ENCODE results near the gene SECTM1.
"Not testable (repeated sequence)": the region's sequence is repeated elsewhere in the genome, so short reads cannot be mapped to it uniquely, and the experiment has no call there.

SECTM1 gene

GRCh38 chr17:82356845-82357355 lies 23.3 kb upstream of the SECTM1 start:
- Mint-ChIP-seq H3K4me1 (ENCODE audit: low read depth) (peaks cover 8% of the 10 kb centered on the region), H3K9me3 (ENCODE audit: low read depth) (no peaks in the 10 kb centered on the region), H3K27ac (no peak overlapping the region), H3K4me3 (no peak overlapping the region), H3K27me3 (peaks cover 4% of the 10 kb centered on the region), H3K36me3 (peaks cover 3% of the 10 kb centered on the region)

GRCh38 chr17:82355770-82356427 lies 22.3 kb upstream of the SECTM1 start:
- Mint-ChIP-seq H3K27me3 (peaks cover 4% of the 10 kb centered on the region), H3K9me3 (ENCODE audit: low read depth) (no peaks in the 10 kb centered on the region), H3K4me3 (no peak overlapping the region), H3K4me1 (ENCODE audit: low read depth) (peaks cover 9% of the 10 kb centered on the region), H3K27ac (no peak overlapping the region), H3K36me3 (peaks cover 3% of the 10 kb centered on the region)

- Mint-ChIP-seq H3K4me1 (ENCODE audit: low read depth) (peaks cover 9% of the 10 kb centered on the region), H3K36me3 (peaks cover 3% of the 10 kb centered on the region), H3K9me3 (ENCODE audit: low read depth) (no peaks in the 10 kb centered on the region), H3K4me3 (no peak overlapping the region), H3K27ac (no peak overlapping the region), H3K27me3 (peaks cover 4% of the 10 kb centered on the region)
Observed at GRCh38 chr17:82354804-82355308, 21.3 kb upstream of the SECTM1 start.

GRCh38 chr17:82353484-82353883 lies 19.9 kb upstream of the SECTM1 start:
- no peaks in the 10 kb centered on the region for H3K36me3 Mint-ChIP-seq
- H3K9me3 Mint-ChIP-seq (ENCODE audit: low read depth), result no peaks in the 10 kb centered on the region
- H3K27me3 Mint-ChIP-seq, result peaks cover 4% of the 10 kb centered on the region
- H3K27ac Mint-ChIP-seq, result no peak overlapping the region
- H3K4me3 Mint-ChIP-seq, result no peak overlapping the region
- H3K4me1 Mint-ChIP-seq (ENCODE audit: low read depth), result peaks cover 6% of the 10 kb centered on the region

- Mint-ChIP-seq H3K4me1 (ENCODE audit: low read depth) (peaks cover 2% of the 10 kb centered on the region), H3K36me3 (no peaks in the 10 kb centered on the region), H3K4me3 (no peak overlapping the region), H3K27me3 (peaks cover 2% of the 10 kb centered on the region), H3K9me3 (ENCODE audit: low read depth) (no peaks in the 10 kb centered on the region), H3K27ac (no peak overlapping the region)
Observed at GRCh38 chr17:82351713-82352488, 18.3 kb upstream of the SECTM1 start.

GRCh38 chr17:82351254-82351712 lies 17.7 kb upstream of the SECTM1 start:
- H3K27me3 Mint-ChIP-seq, result peaks cover 2% of the 10 kb centered on the region
- H3K4me1 Mint-ChIP-seq (ENCODE audit: low read depth), result peaks cover 5% of the 10 kb centered on the region
- H3K36me3 Mint-ChIP-seq, result no peaks in the 10 kb centered on the region
- no peaks in the 10 kb centered on the region for H3K9me3 Mint-ChIP-seq (ENCODE audit: low read depth)
- H3K4me3 Mint-ChIP-seq, result no peak overlapping the region
- no peak overlapping the region for H3K27ac Mint-ChIP-seq

GRCh38 chr17:82350182-82351030 lies 16.8 kb upstream of the SECTM1 start:
- no peaks in the 10 kb centered on the region for H3K36me3 Mint-ChIP-seq
- no peaks in the 10 kb centered on the region for H3K9me3 Mint-ChIP-seq (ENCODE audit: low read depth)

GRCh38 chr17:82349287-82349701 lies 15.7 kb upstream of the SECTM1 start:
- Mint-ChIP-seq H3K27me3 (peaks cover 2% of the 10 kb centered on the region), H3K4me3 (no peak overlapping the region), H3K4me1 (ENCODE audit: low read depth) (peaks cover 5% of the 10 kb centered on the region), H3K36me3 (no peaks in the 10 kb centered on the region), H3K9me3 (ENCODE audit: low read depth) (no peaks in the 10 kb centered on the region), H3K27ac (no peak overlapping the region)

More at GRCh38 chr17:82350182-82351030, 16.8 kb upstream of the SECTM1 start:
- Mint-ChIP-seq H3K27me3 (peaks cover 2% of the 10 kb centered on the region), H3K4me1 (ENCODE audit: low read depth) (peaks cover 5% of the 10 kb centered on the region), H3K27ac (no peak overlapping the region), H3K4me3 (no peak overlapping the region)

GRCh38 chr17:82348866-82349265 lies 15.3 kb upstream of the SECTM1 start:
- Mint-ChIP-seq H3K27ac (no peak overlapping the region), H3K27me3 (peaks cover 2% of the 10 kb centered on the region), H3K4me3 (no peak overlapping the region), H3K9me3 (ENCODE audit: low read depth) (no peaks in the 10 kb centered on the region), H3K36me3 (no peaks in the 10 kb centered on the region), H3K4me1 (ENCODE audit: low read depth) (peaks cover 5% of the 10 kb centered on the region)

GRCh38 chr17:82348434-82348833 lies 14.9 kb upstream of the SECTM1 start:
- H3K27me3 Mint-ChIP-seq, result peaks cover 2% of the 10 kb centered on the region

GRCh38 chr17:82347994-82348393 lies 14.4 kb upstream of the SECTM1 start:
- not testable (repeated sequence) for H3K4me1 Mint-ChIP-seq (ENCODE audit: low read depth); H3K9me3 Mint-ChIP-seq (ENCODE audit: low read depth); H3K36me3 Mint-ChIP-seq; H3K27ac Mint-ChIP-seq; H3K27me3 Mint-ChIP-seq; H3K4me3 Mint-ChIP-seq

More at GRCh38 chr17:82348434-82348833, 14.9 kb upstream of the SECTM1 start:
- Mint-ChIP-seq H3K27ac (no peak overlapping the region), H3K9me3 (ENCODE audit: low read depth) (no peaks in the 10 kb centered on the region), H3K4me3 (no peak overlapping the region), H3K4me1 (ENCODE audit: low read depth) (peaks cover 5% of the 10 kb centered on the region), H3K36me3 (no peaks in the 10 kb centered on the region)

GRCh38 chr17:82346342-82347300 lies 13.1 kb upstream of the SECTM1 start:
- peaks cover 4% of the 10 kb centered on the region for H3K4me1 Mint-ChIP-seq (ENCODE audit: low read depth)
- H3K27me3 Mint-ChIP-seq, result peaks cover 2% of the 10 kb centered on the region
- no peak overlapping the region for H3K27ac Mint-ChIP-seq
- no peaks in the 10 kb centered on the region for H3K36me3 Mint-ChIP-seq
- no peak overlapping the region for H3K4me3 Mint-ChIP-seq
- H3K9me3 Mint-ChIP-seq (ENCODE audit: low read depth), result no peaks in the 10 kb centered on the region

- H3K36me3 Mint-ChIP-seq, result no peaks in the 10 kb centered on the region
- no peak overlapping the region for H3K4me3 Mint-ChIP-seq
- H3K9me3 Mint-ChIP-seq (ENCODE audit: low read depth), result no peaks in the 10 kb centered on the region
- peaks cover 2% of the 10 kb centered on the region for H3K27me3 Mint-ChIP-seq
- peaks cover 4% of the 10 kb centered on the region for H3K4me1 Mint-ChIP-seq (ENCODE audit: low read depth)
- no peak overlapping the region for H3K27ac Mint-ChIP-seq
Observed at GRCh38 chr17:82345151-82345976, 11.8 kb upstream of the SECTM1 start.
